Measurements from ENCODE around the gene NT5DC2.

- TF ChIP-seq, protein P1, sequence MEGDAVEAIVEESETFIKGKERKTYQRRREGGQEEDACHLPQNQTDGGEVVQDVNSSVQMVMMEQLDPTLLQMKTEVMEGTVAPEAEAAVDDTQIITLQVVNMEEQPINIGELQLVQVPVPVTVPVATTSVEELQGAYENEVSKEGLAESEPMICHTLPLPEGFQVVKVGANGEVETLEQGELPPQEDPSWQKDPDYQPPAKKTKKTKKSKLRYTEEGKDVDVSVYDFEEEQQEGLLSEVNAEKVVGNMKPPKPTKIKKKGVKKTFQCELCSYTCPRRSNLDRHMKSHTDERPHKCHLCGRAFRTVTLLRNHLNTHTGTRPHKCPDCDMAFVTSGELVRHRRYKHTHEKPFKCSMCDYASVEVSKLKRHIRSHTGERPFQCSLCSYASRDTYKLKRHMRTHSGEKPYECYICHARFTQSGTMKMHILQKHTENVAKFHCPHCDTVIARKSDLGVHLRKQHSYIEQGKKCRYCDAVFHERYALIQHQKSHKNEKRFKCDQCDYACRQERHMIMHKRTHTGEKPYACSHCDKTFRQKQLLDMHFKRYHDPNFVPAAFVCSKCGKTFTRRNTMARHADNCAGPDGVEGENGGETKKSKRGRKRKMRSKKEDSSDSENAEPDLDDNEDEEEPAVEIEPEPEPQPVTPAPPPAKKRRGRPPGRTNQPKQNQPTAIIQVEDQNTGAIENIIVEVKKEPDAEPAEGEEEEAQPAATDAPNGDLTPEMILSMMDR (IDR thresholded peaks at IDR 0.05), result no peak
- TF ChIP-seq POLR2A (IDR thresholded peaks at IDR 0.05), result no peak
Observed at GRCh38 chr3:52534281-52535183, 875 bp upstream of the NT5DC2 start.
